ENCODE measurements around the gene CTNNBL1. TPM values are rescaled to one million over a fixed set of nuclear protein-coding genes. Genes with fewer than 3 reads are reported as not detected.

Gene CTNNBL1
- total RNA-seq, 2 donors from 2014 or later, result 59.0 to 91.3 TPM

- Mint-ChIP-seq H3K36me3 (ENCODE audit: low read depth) (no peaks in the 10 kb centered on the region), H3K27me3 (peaks cover 7% of the 10 kb centered on the region), H3K4me1 (peaks cover 4% of the 10 kb centered on the region), H3K9me3 (no peaks in the 10 kb centered on the region), H3K27ac (no peak overlapping the region), H3K4me3 (no peak overlapping the region)
- no peak for ATAC-seq (replicated peaks)
These were observed 194.8 kb downstream of the CTNNBL1 start for GRCh38 chr20:37888641-37889040.

GRCh38 chr20:37890108-37890507 lies 196.3 kb downstream of the CTNNBL1 start:
- peak overlapping the region; percentile 55 for H3K27ac Mint-ChIP-seq
- no peak for ATAC-seq (replicated peaks)
- no peak overlapping the region for H3K4me3 Mint-ChIP-seq
- H3K9me3 Mint-ChIP-seq, result no peaks in the 10 kb centered on the region
- no peaks in the 10 kb centered on the region for H3K36me3 Mint-ChIP-seq (ENCODE audit: low read depth)
- peaks cover 4% of the 10 kb centered on the region for H3K4me1 Mint-ChIP-seq
- peaks cover 7% of the 10 kb centered on the region for H3K27me3 Mint-ChIP-seq

GRCh38 chr20:37890643-37891042 lies 196.8 kb downstream of the CTNNBL1 start:
- no peak overlapping the region for H3K4me3 Mint-ChIP-seq

GRCh38 chr20:37892001-37892400 lies 198.2 kb downstream of the CTNNBL1 start:
- ATAC-seq (replicated peaks), result no peak
- H3K9me3 Mint-ChIP-seq, result no peaks in the 10 kb centered on the region
- peaks cover 7% of the 10 kb centered on the region for H3K27me3 Mint-ChIP-seq
- no peak overlapping the region for H3K27ac Mint-ChIP-seq
- no peaks in the 10 kb centered on the region for H3K36me3 Mint-ChIP-seq (ENCODE audit: low read depth)
- H3K4me1 Mint-ChIP-seq, result peaks cover 4% of the 10 kb centered on the region
- no peak overlapping the region for H3K4me3 Mint-ChIP-seq

More at GRCh38 chr20:37890643-37891042, 196.8 kb downstream of the CTNNBL1 start:
- Mint-ChIP-seq H3K4me1 (peaks cover 4% of the 10 kb centered on the region), H3K9me3 (no peaks in the 10 kb centered on the region), H3K27me3 (peaks cover 7% of the 10 kb centered on the region), H3K27ac (no peak overlapping the region), H3K36me3 (ENCODE audit: low read depth) (no peaks in the 10 kb centered on the region)
- no peak for ATAC-seq (replicated peaks)

GRCh38 chr20:37893566-37894241 lies 199.9 kb downstream of the CTNNBL1 start:
- Mint-ChIP-seq H3K4me3 (no peak overlapping the region), H3K36me3 (ENCODE audit: low read depth) (no peaks in the 10 kb centered on the region), H3K4me1 (peaks cover 4% of the 10 kb centered on the region), H3K27ac (no peak overlapping the region), H3K27me3 (peaks cover 4% of the 10 kb centered on the region), H3K9me3 (no peaks in the 10 kb centered on the region)
- ATAC-seq (replicated peaks), result no peak

- ATAC-seq (replicated peaks), result no peak
- Mint-ChIP-seq H3K36me3 (ENCODE audit: low read depth) (no peaks in the 10 kb centered on the region), H3K4me3 (no peak overlapping the region), H3K4me1 (peaks cover 4% of the 10 kb centered on the region), H3K27me3 (peaks cover 8% of the 10 kb centered on the region), H3K9me3 (no peaks in the 10 kb centered on the region), H3K27ac (no peak overlapping the region)
These were observed 200.6 kb downstream of the CTNNBL1 start for GRCh38 chr20:37894454-37894853.

GRCh38 chr20:37895166-37895565 lies 201.3 kb downstream of the CTNNBL1 start:
- H3K27ac Mint-ChIP-seq, result no peak overlapping the region
- no peak for ATAC-seq (replicated peaks)
- H3K36me3 Mint-ChIP-seq (ENCODE audit: low read depth), result no peaks in the 10 kb centered on the region
- H3K4me1 Mint-ChIP-seq, result no peaks in the 10 kb centered on the region
- peaks cover 10% of the 10 kb centered on the region for H3K27me3 Mint-ChIP-seq
- no peak overlapping the region for H3K4me3 Mint-ChIP-seq
- H3K9me3 Mint-ChIP-seq, result no peaks in the 10 kb centered on the region

GRCh38 chr20:37896932-37897548 lies 203.2 kb downstream of the CTNNBL1 start:
- Mint-ChIP-seq H3K36me3 (ENCODE audit: low read depth) (no peaks in the 10 kb centered on the region), H3K4me1 (peaks cover 1% of the 10 kb centered on the region), H3K27ac (no peak overlapping the region), H3K27me3 (peaks cover 21% of the 10 kb centered on the region), H3K9me3 (no peaks in the 10 kb centered on the region), H3K4me3 (no peak overlapping the region)
- no peak for ATAC-seq (replicated peaks)

GRCh38 chr20:37898233-37899104 lies 204.6 kb downstream of the CTNNBL1 start:
- Mint-ChIP-seq H3K4me1 (peaks cover 6% of the 10 kb centered on the region), H3K9me3 (no peaks in the 10 kb centered on the region), H3K4me3 (no peak overlapping the region), H3K27me3 (peaks cover 26% of the 10 kb centered on the region), H3K27ac (no peak overlapping the region), H3K36me3 (ENCODE audit: low read depth) (peaks cover under 1% of the 10 kb centered on the region)
- peak; percentile 98 for ATAC-seq (replicated peaks)

GRCh38 chr20:37899105-37900045 lies 205.5 kb downstream of the CTNNBL1 start:
- ATAC-seq (replicated peaks), result no peak
- no peak overlapping the region for H3K4me3 Mint-ChIP-seq
- peaks cover 12% of the 10 kb centered on the region for H3K4me1 Mint-ChIP-seq
- H3K27me3 Mint-ChIP-seq, result peaks cover 35% of the 10 kb centered on the region
- H3K27ac Mint-ChIP-seq, result no peak overlapping the region
- no peaks in the 10 kb centered on the region for H3K9me3 Mint-ChIP-seq
- H3K36me3 Mint-ChIP-seq (ENCODE audit: low read depth), result peaks cover 7% of the 10 kb centered on the region

- peaks cover 12% of the 10 kb centered on the region for H3K4me1 Mint-ChIP-seq
- peaks cover 45% of the 10 kb centered on the region for H3K27me3 Mint-ChIP-seq
- H3K9me3 Mint-ChIP-seq, result no peaks in the 10 kb centered on the region
- no peak for ATAC-seq (replicated peaks)
- no peak overlapping the region for H3K4me3 Mint-ChIP-seq
- peaks cover 7% of the 10 kb centered on the region for H3K36me3 Mint-ChIP-seq (ENCODE audit: low read depth)
- no peak overlapping the region for H3K27ac Mint-ChIP-seq
These were observed 207.4 kb downstream of the CTNNBL1 start for GRCh38 chr20:37901240-37901639.

GRCh38 chr20:37901654-37902503 lies 208.0 kb downstream of the CTNNBL1 start:
- Mint-ChIP-seq H3K4me1 (peaks cover 12% of the 10 kb centered on the region), H3K27ac (no peak overlapping the region), H3K27me3 (peaks cover 45% of the 10 kb centered on the region), H3K4me3 (peak overlapping the region; percentile 3), H3K36me3 (ENCODE audit: low read depth) (peaks cover 7% of the 10 kb centered on the region), H3K9me3 (no peaks in the 10 kb centered on the region)
- ATAC-seq (replicated peaks), result peak; percentile 47

All from activated T-helper 17 cell treated with anti-CD3 and anti-CD28 coated beads, Interleukin-2, amount 50 U/mL, for 72 hours (primary cell).